Nucleus accumbens (tissue), 56 donors: ENCODE measurements around the gene KLHDC8B.

ENCODE experiments used
- DNase-seq, 56 donors: peaks; one replicate each; lab custom pipeline; 2025; lab: John Stamatoyannopoulos, UW

KLHDC8B gene

DNA sequence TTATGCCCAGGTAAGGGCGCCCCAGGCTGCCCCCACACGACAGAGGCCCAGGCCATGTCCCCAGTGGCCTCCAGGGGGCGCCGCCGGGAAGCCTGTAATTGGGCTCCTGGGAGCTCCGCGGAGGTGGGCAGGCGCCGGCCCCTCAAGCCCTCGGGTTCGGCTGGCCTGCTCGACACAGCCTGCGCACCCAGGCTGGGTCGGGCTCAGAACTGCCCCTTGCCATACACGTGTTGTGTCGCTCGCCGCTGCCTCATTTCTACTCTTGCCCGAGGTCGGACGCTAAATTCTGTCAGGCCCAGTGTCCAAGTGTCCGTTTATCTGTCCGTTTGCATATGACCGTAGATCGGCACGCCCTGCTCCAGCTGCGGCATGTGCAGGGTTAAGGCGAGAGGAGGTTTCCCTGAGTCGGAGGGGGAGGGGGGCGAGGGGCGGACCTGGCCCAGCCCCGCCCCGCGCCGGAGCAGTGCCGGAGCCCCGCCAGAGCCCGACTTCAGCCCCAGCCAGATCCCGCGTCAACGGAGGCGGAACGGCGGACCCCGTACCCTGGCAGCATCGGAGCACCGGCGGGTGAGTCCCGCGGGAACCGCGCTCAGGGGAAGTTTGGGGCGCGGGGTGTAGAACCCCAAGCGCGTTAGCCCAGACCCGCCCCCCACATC lies at the start of gene KLHDC8B:
KLHDC8B (plus strand) TSS at position 480 of the 656 bp plus-strand sequence. CDS start 1,172 bp downstream, outside the sequence.
- DNase-seq, result peak in 48 of 56 donors; percentile 18 to 84 (median 58)

DNA sequence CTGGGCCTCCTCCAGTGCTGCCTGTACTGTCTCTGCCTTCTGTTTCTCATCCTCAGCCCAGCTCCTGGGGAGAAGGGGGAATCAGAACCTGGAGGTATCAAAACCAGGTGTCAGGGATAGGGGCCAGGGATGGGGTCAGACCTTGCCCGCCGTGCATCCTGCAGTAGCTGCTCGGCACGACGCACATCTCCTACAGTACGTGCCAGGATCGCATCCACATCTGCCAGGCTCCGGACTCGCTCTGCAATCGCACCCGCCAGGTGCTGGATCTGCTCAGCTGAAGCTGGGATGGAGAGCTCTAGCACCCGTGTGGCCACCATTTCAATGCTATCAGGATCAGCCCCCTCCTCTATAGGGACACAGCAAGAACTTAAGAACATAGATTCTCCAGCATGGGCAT lies 49.4 kb upstream of the KLHDC8B start:
- DNase-seq, result no peak

DNA sequence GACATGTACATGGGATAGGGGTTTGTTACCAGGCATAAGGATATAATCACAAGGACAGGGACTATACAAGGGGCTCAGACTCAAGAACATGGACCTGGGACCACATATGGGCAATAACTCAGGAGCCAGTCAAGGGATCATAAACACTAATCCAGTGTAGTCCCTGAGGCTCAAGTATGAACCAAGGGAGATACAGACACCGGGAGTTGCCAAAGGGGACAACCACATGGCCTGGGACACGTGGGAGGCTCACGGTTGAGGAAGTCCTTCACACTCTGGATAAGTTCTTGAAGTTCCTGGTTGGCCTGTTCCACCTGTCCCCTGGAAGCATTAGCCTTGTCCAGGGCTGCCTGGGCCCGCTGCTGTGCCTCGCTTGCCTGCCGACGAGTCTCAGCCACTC lies 48.9 kb upstream of the KLHDC8B start:
- DNase-seq, result no peak

DNA sequence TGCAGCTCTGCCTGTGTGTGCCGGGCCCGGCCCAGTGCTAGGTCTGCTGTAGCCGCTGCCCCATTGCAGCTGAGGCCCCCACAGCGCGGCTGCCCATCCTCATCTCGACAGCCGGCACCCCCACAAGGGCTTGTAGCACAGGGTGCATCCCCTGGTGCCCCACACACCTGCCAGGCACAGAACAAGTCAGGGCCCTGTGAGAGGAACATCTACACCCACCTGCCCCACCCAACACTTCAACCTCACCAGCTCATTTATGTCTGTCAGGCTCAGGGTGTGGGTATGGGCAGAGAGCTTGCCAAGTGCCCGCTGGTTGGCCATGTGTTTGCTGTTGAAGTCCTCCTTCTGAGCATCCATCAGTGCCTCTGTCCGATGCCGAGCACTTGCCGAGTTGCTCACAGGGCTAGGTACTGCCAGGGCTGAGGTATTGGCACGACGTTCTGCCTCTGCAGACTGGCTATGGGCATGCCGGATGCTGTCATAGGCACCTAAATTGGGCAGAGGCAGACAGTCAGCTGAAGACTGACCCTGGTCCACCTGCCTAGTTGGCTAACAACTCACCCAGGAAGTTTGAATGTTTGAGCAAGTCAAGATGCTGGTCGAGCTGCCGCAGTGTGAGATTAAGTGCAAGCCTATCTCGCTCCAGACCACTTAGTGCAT lies 48.4 kb upstream of the KLHDC8B start:
- DNase-seq, result peak in 2 of 56 donors; percentile 4 to 7

DNA sequence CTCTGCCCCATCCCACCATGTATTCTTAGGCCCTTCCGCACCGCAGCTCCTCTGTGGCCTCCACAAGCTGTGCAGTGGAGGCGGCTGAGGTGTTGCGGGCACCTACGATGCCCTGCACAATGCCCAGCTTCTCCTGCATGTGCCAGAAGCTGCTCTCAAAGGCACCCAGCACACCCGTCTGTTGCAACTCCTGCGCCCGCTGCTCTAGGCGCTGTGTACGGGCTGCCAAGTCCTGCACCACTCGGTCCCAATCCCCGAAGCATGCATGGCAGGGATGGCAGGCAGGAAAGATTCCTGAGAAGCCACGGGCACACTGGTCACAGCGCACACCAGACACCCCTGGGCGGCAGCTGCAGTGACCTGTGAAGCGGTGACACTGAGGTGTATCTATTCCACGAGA lies 47.7 kb upstream of the KLHDC8B start:
- DNase-seq, result no peak

DNA sequence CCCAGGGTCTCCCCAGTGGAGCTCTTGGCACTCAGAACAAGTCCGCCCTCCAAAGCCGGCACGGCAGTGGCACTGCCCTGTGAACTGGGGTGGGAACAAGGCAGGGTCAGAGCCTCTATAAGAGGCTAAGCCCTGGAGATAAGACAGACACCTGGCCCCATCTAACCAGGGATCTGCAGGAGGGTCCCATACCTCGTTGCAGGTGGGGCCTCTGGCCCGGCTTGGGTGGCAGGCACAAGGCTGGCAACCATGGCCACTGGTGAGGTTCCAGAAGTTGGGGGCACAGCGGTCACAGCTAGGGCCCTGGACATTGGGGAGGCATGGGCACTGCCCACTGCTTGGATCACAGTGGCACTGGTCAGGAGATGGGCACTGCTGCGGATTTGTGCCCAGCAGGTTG lies 47.2 kb upstream of the KLHDC8B start:
- no peak for DNase-seq

DNA sequence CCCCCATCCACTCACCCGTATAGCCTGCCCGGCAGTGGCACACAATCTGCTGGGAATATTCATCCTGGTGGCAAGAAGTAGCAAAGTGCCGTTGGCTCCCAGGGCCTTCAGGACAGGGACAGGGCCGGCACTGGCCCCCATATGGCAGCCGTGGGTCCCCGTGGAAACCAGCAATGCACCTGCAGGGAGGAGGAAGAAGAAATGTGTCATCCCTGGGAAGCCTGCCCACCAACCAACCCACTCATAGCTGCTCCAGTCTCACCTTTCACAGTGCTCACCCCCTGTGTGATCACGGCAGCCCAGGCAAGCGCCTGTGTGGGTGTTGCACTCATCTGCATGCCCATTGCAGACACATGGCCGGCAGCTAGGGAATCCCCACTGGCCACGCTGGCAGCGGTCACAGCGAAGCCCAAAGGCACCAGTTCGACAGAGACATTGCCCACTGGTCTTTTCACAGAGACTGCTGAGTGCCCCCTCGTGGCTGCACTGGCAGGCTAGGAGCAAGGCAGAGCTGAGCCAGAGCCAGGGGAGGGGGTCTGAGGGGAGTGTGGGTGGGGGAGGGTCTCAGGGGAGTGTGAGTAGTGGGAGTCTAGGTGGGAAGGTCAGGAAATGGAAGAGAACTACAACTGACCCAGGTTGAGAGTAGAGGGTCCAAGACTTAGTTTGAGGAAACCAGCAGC lies 46.3 kb upstream of the KLHDC8B start:
- peak in 20 of 56 donors; percentile 7 to 70 (median 29) for DNase-seq

DNA sequence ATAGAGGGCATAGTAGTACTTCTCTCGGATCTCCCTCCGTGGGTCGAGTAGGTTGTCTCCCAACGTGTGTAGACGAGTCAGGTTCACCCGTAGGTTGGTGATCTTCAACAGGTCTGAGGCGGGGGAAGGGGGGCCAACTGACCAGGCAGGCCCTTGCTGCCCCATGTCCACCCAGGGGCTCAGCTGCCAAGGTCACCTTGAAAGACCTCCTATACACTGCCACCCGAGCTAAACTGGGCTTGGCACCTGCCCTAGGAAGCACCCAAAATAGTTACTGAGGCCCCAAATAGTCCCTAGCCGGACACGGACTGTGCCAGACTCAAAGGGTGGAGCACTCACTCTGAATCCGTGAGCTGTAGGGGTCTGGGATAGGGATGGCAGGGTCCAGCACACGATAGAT lies 40.4 kb upstream of the KLHDC8B start:
- no peak for DNase-seq

DNA sequence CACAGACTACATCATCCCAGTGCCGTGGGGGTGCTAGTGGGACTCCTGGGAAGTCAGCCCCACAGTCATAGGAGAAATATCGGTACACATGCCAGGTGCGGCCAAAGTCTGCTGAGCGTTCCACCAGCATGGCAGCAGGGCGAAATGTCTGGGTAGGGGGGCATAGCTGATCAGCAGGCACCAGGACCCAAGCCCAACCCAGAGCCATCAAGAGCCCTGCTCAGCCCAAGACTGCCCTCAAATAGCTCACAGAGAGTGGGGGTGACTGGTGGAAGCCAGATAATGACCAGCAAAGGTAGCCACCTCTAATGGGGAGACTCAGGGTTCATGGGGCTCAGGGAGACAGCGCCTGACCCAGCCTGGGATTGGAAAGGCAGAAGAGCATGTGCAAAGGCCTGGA lies 39.8 kb upstream of the KLHDC8B start:
- DNase-seq, result no peak

DNA sequence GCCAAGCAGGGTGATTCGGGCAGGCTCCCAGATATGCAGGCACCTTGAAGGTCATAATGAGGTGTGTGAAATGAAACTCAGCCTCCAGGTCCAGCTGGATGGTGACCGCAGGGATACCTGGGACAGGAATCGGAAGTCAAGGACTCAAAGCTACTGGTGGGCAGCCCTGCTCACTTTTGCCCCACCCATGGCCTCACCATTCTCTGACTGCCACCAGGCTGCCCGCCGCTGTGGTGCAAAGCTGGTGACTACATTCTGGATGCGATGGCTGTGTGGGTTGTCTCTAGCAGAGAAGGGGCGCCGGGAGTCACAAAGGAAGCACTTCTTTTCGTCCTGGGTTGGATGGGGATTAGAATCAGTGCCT lies 39.3 kb upstream of the KLHDC8B start:
- no peak for DNase-seq

DNA sequence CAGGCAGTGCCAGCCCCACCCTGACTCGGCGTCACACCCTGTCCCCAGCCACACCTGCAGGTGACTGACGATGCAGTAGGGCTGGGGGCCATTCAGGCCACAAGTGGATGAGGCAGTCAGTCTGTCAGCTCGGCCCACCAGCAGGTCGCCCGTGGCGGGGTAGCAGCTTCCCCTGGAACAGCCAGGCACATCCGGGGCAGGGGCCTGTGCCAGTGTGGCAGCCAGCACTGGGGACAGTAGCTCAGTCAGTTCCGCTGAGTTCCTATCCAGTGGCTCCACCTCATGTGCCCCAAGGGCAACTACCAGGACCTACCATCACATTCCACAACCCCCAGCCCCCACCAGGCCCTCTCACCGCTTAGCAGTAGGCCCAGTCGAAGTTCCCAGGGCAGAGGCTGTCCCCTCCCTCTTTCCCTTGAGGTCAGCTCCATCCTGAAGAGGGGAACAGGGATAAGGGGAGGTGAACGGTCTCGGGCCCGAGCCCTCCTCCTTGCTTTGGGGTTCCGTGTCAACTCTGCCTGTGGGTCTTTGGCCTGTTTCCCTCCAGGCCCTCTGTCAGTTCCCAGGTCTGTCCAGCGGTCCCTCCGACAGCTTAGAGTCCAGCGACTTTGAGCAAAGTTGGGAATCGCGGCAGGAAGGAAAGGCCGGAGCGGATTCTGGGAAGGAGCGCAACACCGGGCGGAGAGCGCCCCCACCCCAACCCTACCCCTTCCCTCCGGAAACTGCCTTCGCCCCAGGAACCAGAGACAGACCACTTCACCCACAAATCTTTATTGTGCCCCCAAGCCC lies 38.8 kb upstream of the KLHDC8B start, which contains the start of gene LAMB2:
LAMB2 (minus strand) TSS at position 614 of the 789 bp plus-strand sequence; CDS start at position 431, 183 bp downstream.
- DNase-seq, result peak in 43 of 56 donors; percentile 4 to 73 (median 40)

DNA sequence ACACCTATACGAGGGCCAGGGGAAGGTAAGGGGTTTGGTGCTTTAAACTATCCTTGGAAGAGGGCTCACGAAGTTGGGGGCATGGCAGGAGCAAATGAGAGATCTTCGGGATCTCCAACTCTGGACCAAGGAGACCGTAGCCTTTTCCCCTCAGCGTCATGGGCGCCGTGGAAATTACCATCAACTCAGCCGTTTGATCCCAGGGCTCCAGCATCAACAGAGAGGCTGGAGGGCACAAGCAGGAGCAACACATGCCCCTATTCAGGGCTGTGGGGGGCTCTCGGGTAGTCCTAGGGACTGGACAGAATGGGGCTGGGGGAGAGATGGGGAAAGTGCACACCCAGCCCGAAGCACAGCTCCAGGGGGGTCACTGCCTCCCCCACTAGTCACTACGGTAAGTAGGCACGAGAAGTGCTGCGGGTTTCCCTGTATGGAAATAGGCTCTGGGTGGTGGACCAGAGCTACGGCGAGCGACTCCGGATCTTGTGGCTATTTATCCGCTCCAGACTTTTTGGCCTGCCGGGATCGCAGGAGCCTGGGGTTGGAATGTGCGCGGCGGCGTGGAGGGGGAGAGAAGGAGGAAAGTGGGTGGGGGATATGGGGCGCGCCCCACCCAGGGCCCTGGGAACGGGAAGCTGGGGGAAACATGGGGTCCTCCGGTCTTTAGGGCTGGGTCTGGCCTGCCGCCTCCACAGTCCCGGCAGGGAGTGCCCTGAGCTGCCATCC lies 38.0 kb upstream of the KLHDC8B start:
- peak in 55 of 56 donors; percentile 9 to 86 (median 55) for DNase-seq

DNA sequence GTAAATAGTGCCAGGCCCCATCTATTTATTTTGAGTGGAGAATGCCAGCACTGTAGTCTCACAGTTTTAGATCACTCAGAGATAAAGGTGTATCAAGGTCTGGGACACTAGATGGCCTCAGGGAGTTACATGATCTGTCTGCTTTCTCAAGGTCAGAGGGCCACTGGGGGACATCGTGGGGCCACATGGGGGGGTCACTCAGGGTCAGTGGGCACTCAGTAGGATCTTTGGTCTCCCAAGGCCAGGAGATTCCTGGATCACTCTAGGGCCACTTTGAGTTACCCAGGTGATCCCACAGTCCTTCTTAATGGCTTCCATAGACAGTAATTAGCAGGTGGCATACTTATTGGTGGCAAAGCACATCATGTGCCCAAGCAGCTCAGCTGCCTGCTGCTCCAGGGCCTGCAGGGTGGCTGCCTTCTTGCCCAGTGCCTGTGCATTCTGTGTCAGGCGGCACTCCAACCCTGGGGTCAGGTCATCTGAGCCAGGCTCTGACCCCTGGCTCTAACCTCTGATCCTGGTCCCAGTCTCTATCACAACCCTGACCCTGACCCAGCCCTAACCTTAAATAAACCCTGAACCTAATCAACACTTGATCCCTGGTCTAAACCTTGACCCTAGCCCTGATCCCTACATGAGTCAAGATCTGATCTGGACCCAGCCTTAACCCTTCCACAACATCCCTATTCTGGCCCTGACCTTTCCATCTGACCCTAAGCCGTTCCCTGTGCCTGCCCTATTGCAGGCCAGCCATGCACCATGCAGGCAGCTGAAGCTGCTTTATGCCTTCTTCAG lies 36.7 kb upstream of the KLHDC8B start:
- DNase-seq, result no peak

DNA sequence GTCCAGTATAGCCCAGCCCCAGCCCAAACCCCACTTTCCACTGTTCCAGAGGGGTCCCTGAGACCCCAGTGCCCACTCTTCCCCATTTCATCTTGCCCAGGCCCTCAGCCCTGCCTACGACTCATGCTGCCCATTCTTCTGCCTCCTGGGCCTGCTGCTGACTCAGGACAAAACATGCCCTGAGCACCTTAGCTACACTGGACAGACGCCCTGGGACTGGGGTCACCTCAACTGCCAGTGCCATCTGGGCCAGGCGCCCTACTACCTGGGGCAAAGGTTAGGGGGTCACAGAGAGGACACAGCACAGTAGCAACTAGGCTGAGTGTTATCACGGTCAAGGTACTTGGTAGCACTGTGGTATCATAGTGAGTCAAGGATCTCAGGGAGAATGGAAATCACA lies 35.9 kb upstream of the KLHDC8B start:
- DNase-seq, result no peak

DNA sequence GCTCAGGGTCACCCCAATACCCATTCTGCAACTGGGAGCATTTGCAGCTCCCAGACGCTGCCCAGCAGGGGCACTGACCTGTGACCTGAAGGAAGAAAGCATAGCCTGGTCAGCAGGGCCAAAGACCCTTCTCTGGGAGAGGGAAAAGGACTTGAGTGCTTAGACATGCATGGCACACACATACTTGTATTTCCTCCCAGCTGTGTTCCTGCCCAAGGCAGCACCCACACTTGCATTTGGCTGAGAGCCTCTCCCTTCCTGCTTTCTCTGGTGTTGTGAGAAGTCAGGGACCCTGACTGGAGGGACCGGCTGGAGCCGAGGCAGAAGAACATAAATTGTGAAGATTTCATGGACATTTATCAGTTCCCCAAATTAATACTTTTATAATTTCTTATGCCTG lies 31.3 kb upstream of the KLHDC8B start:
- DNase-seq, result no peak

DNA sequence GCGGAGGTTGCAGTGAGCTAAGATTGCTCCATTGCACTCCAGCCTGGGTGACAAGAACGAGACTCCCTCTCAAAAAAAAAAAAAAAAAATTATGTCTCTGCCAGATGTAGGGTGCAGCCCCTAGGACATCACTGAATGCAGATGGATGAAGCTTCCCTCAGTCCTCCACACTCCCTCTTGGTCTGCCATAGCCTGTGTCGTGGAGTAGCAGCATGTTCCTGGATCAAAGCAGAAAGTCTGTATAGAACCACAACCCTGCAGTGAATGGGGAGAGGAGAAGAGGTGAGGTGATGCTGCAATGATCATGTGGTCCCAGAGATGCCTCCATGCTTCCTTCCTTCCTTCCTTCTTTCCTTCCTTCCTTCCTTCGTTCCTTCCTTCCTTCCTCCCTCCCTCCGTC lies 23.2 kb upstream of the KLHDC8B start:
- DNase-seq, result no peak

DNA sequence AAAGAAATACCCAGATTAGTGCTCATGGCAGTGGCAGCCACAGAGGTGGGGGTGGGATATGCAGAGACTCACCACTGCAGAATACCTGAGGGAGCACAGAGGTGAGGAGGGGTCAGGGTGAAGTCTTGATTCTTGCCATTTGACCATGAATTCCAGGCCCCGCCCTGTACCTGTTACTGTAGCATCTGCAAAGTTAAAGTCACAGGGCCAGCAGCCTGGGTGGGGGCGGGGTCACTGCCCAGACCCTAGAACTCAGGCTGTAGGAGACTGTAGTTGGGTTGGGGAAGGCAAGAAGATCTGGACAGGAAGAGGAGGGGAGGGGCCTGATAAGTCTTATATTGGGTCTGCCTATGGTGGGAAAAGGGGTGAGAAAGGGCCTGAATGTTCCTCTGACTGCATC lies 19.8 kb upstream of the KLHDC8B start:
- no peak for DNase-seq

DNA sequence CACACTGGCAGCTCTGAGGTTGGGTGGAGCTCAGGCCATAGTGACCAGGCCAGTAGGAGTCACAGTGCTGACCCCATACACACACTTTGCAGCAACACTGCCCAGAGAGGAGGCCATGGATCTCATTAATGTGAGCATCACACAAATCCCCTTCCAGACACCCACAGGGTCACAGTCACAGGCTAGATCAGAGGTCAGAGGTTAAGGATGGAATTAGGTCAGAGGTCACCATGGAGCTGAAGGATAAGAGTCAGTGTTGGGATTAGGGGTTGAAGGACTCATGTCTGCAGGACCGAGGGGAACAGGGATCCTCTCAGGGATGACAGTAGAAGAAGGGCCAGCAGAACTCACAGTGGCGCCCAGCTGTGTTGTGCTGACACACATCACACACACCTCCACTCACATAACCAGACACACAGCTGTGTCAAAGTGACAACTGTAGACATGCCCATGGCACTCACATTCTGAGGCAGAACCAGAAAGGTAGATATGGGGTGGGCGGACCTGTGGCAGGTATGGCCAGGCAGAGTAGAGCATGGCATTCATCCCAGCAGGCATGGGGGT lies 18.0 kb upstream of the KLHDC8B start:
- no peak for DNase-seq

DNA sequence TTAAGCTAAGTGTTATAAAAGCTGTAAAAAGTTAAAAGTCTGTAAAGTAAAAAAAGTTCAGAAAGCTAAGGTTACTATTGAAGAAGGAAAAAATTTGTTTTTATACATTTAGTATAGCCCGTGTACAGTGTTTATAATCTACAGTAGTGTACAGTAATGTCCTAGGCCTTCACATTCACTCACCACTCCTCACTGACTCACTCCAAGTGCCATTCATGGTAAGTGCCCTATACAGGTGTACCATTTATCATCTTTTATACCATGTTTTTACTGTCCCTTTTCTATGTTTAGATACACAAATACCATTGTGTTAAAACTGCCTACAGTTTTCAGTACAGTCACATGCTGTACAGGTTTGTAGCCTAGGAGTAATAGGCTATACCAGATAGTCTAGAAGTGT lies 14.1 kb upstream of the KLHDC8B start:
- DNase-seq, result no peak
